Osteoblast (primary cell): ENCODE data around the gene DCLK1. TPM values are rescaled to one million over a fixed set of nuclear protein-coding genes. Genes with fewer than 3 reads are reported as not detected.
"Not testable (repeated sequence)": the region's sequence is repeated elsewhere in the genome, so short reads cannot be mapped to it uniquely, and the experiment has no call there.

Experiments used
- DNase-seq: peaks from one replicate; pipeline ENCODE4 v3.0.0; 2011; ENCODE audit warnings: low spot score, mixed read lengths; ENCODE audit not compliant: insufficient read length; ENCODE audit errors: missing footprints
- H2AFZ ChIP-seq: 2 replicates; pipeline ENCODE4 v1.6.0; 2011; ENCODE audit warnings: mild to moderate bottlenecking, low read length
- H3K27ac ChIP-seq: 2 replicates; pipeline ENCODE4 v1.5.1; 2011; ENCODE audit warnings: mild to moderate bottlenecking, low read depth, low read length, moderate library complexity
- H3K27me3 ChIP-seq: 2 replicates; pipeline ENCODE4 v1.6.0; 2012; ENCODE audit warnings: mild to moderate bottlenecking, control low read depth, inconsistent platforms, low read length, moderate library complexity; ENCODE audit not compliant: insufficient read depth
- H3K36me3 ChIP-seq: 2 replicates; pipeline ENCODE4 v1.5.1; 2011; ENCODE audit warnings: mild to moderate bottlenecking, low read length, control low read depth, moderate library complexity; ENCODE audit not compliant: insufficient read depth
- H3K4me1 ChIP-seq: 2 replicates; pipeline ENCODE4 v1.5.1; 2011; ENCODE audit warnings: mild to moderate bottlenecking, low read length, control low read depth, moderate library complexity; ENCODE audit not compliant: insufficient read depth
- H3K4me2 ChIP-seq: 2 replicates; pipeline ENCODE4 v1.6.0; 2011; ENCODE audit warnings: mild to moderate bottlenecking, low read length; ENCODE audit not compliant: insufficient read depth
- H3K4me3 ChIP-seq: fragments of 200-600 bp; sonication (generic); 3 replicates; pipeline ENCODE4 v1.5.1; 2012; ENCODE audit warnings: mild to moderate bottlenecking, low read length, inconsistent platforms; ENCODE audit not compliant: insufficient read depth
- H3K79me2 ChIP-seq: 2 replicates; pipeline ENCODE4 v1.6.0; 2012; ENCODE audit warnings: mild to moderate bottlenecking, low read length, control low read depth, inconsistent platforms; ENCODE audit not compliant: insufficient read depth
- H3K9me3 ChIP-seq: 2 replicates; pipeline ENCODE4 v1.5.1; 2011; ENCODE audit warnings: low read depth, low read length, control low read depth
- H4K20me1 ChIP-seq: 2 replicates; pipeline ENCODE4 v1.6.0; 2012; ENCODE audit warnings: mild to moderate bottlenecking, low read length, control low read depth; ENCODE audit not compliant: insufficient read depth
- CTCF ChIP-seq: IDR thresholded peaks from 2 replicates; pipeline ENCODE4 v1.5.1; 2011; ENCODE audit warnings: mild to moderate bottlenecking, low read depth, low read length, moderate library complexity; ENCODE audit errors: extremely low read depth
- total RNA-seq: library from RNA; depleted of rRNA; stranded (reverse); fragments of >200 nt; gene quantifications from 2 replicates; pipeline ENCODE4 v1.2.3, GENCODE V29; 2012

Gene DCLK1
- total RNA-seq, 1 donor: 132 TPM

GRCh38 chr13:36107521-36107920, 23.7 kb downstream of the DCLK1 start:
- H3K27me3 ChIP-seq: peaks cover 5% of the 10 kb centered on the region
- no peak overlapping the region for H3K4me3 ChIP-seq
- H2AFZ ChIP-seq: no peak overlapping the region
- H3K36me3 ChIP-seq: no peaks in the 10 kb centered on the region
- H3K4me2 ChIP-seq: no peak overlapping the region
- H4K20me1 ChIP-seq: no peaks in the 10 kb centered on the region
- DNase-seq: no peak
- H3K9me3 ChIP-seq: no peaks in the 10 kb centered on the region
- TF ChIP-seq CTCF: no peak
- no peak overlapping the region for H3K27ac ChIP-seq
- no peaks in the 10 kb centered on the region for H3K4me1 ChIP-seq
- H3K79me2 ChIP-seq: no peaks in the 10 kb centered on the region

GRCh38 chr13:36105726-36106125, 25.5 kb downstream of the DCLK1 start:
- Histone ChIP-seq H3K4me3 (no peak overlapping the region), H3K4me1 (no peaks in the 10 kb centered on the region), H3K36me3 (no peaks in the 10 kb centered on the region), H3K79me2 (no peaks in the 10 kb centered on the region), H2AFZ (no peak overlapping the region), H3K27ac (no peak overlapping the region), H3K27me3 (peaks cover 5% of the 10 kb centered on the region), H3K9me3 (no peaks in the 10 kb centered on the region), H3K4me2 (no peak overlapping the region), H4K20me1 (no peaks in the 10 kb centered on the region)
- no peak for TF ChIP-seq CTCF
- DNase-seq: no peak

- Histone ChIP-seq H4K20me1 (no peaks in the 10 kb centered on the region), H3K36me3 (no peaks in the 10 kb centered on the region), H3K27ac (no peak overlapping the region), H3K27me3 (no peaks in the 10 kb centered on the region), H2AFZ (no peak overlapping the region), H3K79me2 (no peaks in the 10 kb centered on the region), H3K9me3 (no peaks in the 10 kb centered on the region), H3K4me2 (no peak overlapping the region), H3K4me3 (no peak overlapping the region), H3K4me1 (no peaks in the 10 kb centered on the region)
- no peak for TF ChIP-seq CTCF
- DNase-seq: no peak
Observed at GRCh38 chr13:36102721-36103120, 28.5 kb downstream of the DCLK1 start.

GRCh38 chr13:36101907-36102306, 29.3 kb downstream of the DCLK1 start:
- H3K4me1 ChIP-seq, DNase-seq, H3K9me3 ChIP-seq: not testable (repeated sequence)

More at GRCh38 chr13:36101907-36102306, 29.3 kb downstream of the DCLK1 start:
- H3K79me2 ChIP-seq, H3K4me2 ChIP-seq, H3K27me3 ChIP-seq, H2AFZ ChIP-seq, H4K20me1 ChIP-seq, H3K36me3 ChIP-seq, H3K4me3 ChIP-seq, H3K27ac ChIP-seq: not testable (repeated sequence)
